HG02571 (cell line): ENCODE measurements around the gene PPP2R5E.
"Not testable (repeated sequence)": the region's sequence is repeated elsewhere in the genome, so short reads cannot be mapped to it uniquely, and the experiment has no call there.

ENCODE experiments used
- ATAC-seq: cut with Tn5 transposase; IDR thresholded peaks from one replicate; pipeline ENCODE4 v1.9.1; 2021; ENCODE audit warnings: mild to moderate bottlenecking, moderate library complexity; ENCODE audit not compliant: unreplicated experiment

Gene PPP2R5E

DNA sequence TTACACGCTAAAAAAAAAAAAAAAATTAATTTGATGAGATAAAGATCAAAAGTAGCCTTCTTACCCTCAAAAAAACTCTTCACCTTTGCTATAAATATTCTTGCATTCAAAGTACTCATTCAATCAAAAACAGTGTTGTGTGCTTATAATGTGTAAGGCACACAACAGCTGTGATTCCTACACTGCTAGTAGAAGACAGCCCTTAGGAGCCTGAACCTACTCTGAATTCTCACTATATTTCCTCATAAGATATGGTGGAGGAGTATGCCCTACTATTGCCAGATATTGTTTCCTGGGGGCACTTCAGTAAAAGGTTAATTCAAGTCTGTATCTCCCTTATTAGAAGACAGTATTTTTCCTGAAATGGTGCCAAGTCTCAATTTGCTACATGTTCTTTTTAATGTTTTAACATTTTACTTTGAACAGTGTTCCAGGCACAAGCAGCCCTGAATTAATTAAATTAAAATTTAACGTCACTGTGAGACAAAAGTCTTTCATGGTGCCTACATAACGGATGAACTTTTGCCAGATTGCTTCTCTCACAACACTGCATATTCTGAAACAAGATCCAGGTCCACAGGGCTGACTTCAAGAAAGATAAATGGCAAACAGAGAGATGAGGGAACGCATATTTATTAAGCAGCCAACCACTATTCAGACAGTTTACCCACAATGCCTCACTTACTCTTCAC lies 19.3 kb downstream of the PPP2R5E start:
- no peak for ATAC-seq

DNA sequence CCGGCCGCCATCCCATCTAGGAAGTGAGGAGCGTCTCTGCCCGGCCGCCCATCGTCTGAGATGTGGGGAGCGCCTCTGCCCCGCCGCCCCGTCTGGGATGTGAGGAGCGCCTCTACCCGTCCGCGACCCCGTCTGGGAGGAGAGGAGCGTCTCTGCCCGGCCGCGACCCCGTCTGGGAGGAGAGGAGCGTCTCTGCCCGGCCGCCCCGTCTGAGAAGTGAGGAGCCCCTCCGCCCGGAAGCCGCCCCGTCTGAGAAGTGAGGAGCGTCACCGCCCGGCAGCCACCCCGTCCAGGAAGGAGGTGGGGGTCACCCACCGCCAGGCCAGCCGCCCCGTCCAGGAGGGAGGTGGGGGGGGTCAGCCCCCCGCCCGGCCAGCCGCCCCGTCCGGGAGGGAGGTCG lies 20.7 kb downstream of the PPP2R5E start:
- not testable (repeated sequence) for ATAC-seq

DNA sequence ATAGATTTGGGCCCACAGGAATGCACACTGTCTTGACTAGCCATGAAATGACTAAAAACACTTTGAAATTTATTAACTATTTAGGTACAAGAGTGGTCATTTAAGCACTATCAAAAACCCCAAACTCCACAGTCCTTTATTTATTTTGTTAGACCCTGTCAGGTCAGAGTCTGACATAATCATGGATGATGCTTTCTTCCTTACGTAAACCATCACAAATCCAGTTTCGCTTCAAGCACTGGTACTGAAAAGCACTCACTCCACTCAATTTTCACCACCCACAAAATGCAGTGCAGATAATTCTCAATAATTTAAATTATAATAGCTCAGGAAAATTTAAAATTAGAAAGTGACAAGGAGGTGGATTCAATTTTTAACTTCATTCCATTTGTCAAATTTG lies 25.8 kb downstream of the PPP2R5E start:
- ATAC-seq = no peak

DNA sequence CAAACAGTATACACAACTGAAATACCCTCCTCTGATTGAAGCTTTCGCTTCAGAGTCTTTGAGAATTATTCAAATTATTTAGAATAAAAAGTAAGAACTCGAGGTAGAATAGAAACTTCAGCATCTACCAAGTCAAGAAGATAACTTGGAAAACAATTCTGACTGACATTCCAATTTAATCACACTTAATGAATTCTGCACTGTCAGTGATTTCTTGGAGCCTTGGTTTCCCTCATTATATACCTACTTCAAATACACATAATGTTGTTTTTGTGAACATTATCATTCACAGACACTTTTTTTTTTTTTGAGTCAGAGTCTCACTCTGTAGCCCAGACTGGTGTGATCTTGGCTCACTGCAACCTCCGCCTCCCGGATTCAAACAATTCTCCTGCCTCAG lies 27.9 kb downstream of the PPP2R5E start:
- ATAC-seq = no peak

DNA sequence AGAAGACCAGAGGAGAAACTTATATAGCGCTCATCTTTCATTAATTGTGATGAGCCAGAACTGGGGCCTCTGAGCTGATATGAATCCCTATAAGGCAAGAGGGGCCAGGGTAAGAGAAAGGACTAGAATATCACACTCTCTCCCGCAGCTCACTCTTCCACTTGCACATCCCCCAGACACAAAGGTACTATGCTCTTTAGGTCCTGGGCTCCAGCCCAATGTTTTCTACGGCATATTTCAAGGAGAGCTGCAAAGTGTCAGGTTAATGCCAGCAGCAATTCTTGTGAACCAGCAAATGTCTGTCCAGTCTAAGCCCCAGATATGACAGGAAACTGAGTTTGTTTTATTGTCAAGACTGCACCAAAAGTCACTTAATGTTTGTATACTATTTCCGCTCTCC lies 29.4 kb downstream of the PPP2R5E start:
- no peak for ATAC-seq

DNA sequence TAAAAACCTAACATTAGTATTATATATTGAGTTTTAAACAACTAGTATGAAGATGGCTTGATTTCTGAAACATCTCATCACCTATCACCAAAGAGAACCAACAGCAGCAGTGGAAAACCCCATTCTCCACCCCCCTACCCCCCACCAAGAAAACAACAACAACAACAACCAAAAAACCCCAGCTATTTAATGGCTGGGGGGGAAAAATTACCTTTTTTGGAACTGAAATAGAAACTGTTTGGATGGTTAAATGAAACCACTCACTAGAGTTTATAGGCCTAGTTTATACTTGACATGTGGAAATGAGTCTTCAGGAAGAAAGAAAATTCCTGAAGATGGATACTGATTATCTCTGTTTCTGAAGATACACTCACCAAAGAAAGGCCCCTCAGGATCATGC lies 30.3 kb downstream of the PPP2R5E start:
- no peak for ATAC-seq

DNA sequence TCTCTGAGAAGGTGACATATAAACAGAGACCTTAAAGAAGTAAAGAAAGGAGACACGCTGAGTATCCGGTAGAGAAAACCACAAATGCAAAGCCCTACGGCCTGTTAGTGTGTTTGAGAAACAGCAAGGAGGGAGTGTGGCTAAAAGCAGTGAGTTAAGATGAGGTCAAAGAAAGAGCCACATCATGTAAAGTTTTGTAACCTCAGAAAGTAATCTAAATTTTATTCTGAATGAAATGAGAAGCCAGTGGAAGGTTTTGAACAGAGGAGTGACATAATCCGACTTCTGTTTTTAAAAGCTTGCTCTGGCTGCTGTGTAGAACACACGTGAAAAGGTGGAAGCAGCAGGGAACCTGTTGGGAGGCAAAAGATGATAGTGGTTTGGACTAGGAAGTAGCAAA lies 32.6 kb downstream of the PPP2R5E start:
- ATAC-seq = peak; percentile 62

DNA sequence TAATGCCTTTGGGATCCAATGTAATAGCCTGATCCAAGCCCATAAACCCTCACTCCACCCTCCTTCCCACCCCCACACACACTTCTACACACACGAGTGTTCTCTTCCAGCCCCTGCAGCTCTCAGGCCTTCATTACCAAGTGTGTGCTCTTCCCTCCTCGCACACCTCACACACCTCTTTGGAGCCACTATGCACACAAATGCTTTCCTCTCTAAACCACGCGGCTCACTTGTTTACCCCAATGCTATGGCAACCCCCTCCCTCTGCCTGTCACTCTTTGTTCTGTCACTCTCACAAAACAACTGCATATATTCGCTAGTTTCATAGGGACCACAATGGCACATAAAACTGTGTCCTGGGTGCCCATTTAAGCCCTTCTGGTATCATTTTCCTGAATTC lies 35.1 kb downstream of the PPP2R5E start:
- ATAC-seq = no peak

DNA sequence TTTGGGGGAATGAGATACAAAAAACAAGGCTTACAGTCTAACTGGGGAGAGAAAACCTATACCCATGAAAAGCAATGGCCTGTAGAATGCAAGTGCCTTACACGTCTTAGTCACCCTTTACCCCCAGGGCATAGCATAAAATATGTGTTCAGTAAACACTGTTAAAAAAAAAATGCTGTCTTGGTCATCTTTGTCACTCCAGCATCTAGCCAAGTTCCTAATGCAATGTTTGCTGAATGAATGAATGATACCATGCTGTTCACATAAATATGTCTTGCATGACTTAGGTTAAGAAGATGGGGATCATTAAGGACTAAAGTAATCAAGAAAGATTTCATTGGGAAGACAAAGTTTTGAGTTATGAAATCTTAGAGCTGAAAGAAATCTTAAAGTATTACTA lies 38.5 kb downstream of the PPP2R5E start:
- ATAC-seq = no peak

DNA sequence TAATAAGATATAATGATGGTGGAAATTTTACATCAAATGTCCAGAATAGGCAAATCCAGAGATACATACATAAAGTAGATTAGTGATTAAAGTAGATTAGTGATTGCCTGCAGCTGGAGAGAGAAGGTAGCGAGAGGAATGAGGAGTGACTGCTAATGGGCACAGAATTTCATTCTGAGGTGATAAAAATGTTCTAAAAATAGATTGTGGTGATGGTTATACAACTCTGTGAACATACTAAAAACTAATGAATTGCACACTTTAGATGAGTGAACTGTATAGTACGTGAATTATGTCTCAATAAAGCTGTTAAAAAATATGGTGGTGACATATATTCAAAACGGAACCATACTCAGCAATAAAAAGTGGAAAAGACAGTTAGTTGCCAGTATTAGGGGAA lies 41.7 kb downstream of the PPP2R5E start:
- ATAC-seq = no peak

DNA sequence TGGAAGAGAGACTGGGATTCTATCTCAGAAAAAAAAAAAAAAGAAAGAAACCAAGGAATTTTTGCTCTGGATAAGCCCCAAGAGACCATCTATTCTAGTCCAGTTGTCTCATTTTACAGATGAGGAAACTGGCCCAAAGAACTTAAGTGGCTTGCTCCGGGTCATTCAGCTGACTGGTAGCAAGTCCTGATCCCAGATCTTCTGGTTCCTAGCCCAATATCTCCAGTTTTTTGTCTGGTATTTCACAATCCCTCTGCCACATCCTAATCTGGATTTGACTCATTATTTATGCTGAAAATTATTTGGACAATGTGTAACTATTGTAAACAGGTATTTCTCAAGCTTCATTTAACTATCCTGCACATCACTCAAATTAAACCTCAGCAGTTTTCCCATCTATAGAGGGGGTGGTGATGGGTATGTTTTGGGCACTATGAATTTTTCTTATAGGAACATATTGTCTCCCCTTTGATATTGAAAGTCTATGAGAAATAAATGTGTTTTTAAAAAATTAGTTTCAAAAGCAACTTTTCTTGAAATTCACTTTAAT lies 43.4 kb downstream of the PPP2R5E start:
- ATAC-seq = no peak

DNA sequence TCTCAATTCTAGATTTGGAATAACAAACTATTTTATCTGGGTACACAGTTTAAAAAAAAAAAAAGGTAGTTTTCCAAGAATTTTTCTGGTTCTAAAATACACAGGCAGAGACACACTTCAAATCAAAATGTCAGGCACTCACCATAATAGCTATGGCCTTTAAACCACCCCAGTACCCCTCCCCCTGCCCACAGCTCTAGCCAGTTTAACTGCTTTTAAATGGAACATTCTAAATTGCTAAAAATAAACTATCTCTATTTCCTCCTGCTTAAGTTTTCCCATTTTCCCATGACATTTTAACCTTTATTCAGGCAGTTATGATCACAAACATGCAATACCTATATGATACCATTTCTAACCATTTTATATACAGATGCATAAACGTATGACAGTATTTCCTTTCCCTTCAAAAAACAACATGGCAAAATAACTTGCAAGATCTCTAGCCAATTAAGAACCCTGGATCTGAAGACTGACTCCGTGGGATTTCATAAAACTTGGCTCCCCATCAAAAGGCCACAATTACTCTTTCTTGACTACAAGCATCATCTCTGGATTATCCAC lies 46.3 kb downstream of the PPP2R5E start:
- ATAC-seq = no peak

DNA sequence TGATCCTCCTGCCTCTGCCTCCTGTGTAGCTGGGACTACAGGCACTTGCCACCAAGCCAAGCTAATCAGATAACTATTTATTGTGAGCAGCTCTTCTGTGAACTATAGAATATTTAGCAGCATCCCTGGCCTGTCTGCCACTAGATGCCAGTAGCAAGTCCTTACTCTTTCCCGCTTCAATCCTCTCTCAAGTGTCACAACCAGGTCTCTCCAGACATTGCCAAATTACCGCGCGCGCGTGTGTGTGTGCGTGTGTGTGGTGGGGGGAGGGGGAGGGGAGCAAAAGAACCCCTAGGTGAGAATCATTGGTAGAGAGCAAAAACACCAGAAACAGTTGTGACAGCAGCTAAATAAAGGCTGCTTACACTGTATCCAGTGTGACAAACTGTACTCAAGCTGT lies 49.9 kb downstream of the PPP2R5E start:
- ATAC-seq = no peak

DNA sequence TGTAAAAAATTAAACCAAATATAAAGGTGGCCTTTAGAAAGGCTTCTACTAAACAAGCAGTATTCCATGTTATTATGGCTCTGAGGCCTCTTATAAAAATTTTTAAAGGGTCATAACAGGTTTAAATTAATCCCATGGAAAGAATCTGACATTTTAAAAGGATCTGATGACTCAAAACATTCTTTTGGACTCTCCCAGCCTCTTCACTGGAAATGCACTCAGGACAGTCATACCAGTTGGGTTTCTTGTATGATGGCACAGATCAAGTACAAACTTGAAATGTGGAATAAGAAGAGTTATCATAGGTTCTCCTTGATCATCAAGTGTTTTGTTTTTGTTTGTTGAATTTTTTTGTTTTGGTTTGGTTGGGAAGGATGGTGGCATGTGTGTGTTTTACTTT lies 50.8 kb downstream of the PPP2R5E start:
- ATAC-seq = no peak

DNA sequence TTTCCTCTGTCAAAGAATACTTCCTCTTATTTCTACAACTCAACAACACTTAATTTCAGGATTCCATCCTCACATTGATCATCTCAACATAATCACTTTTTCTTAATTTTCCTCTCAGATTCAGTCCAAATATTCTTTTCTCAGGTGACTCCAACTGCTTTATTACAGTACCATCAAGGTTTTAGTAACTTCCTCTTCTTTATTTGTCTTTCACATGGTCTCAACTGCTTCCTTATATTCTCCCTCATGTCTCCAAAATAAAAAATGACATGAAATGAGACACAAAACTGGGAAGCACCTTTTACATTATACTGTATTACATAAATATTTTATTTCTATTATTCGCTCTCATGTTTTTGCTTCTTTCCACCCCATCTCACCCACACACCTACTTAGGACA lies 55.5 kb downstream of the PPP2R5E start:
- no peak for ATAC-seq

DNA sequence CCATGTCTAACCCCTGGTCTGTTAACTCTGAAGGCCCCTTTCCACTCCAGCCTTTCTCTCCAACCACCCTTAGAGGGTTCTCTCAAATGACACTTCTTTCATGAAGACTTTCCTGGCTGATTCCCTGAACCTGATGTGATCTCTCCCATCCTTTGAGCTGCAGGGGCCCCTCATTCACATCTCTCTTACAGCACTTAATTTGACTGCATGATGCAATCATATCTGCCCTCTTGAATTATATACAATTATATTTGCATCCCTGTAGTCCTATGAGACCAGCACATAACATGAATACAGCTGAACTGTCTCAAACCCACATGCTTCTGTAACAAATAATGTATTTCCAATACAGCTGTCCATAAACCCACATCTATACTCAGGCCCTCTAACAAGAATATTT lies 56.4 kb downstream of the PPP2R5E start:
- ATAC-seq = no peak

DNA sequence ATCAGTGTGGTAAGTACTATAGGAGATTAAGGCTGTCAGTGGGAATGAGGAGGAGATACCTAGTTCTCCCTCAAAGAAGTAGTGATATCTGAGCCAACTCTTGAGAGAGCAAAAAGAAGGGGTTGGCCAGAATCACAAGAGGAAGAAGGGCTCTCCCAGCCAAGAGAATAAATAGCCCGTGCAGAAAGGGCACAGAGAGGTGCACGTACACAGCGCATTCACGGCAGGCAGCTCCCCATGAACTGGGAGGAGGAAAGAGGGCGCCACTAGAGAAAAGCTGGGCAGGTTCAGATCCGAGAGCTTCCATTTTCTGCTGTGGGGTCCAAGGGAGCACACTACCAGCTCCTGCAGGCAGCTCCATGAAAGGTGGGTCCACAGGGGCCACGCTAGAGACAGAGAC lies 59.9 kb downstream of the PPP2R5E start:
- no peak for ATAC-seq

DNA sequence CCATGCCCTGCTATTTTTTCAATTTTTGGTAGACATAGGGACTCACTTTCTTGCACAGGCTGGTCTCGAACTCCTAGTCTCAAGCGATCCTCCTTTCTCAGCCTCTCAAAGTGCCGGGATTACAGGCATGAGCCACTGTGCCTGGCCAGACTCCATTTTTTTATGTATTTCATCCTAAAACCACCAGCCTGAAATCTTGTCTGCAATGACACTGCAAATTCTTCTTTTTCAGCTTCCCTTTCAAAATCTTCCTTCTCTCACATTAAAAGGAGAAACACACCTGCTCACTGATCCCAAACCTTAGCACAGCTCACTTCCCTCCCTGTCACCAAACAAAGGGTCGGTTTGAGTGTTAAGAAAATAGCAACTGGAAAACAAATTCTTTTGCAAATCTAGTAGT lies 62.6 kb downstream of the PPP2R5E start:
- ATAC-seq = no peak

DNA sequence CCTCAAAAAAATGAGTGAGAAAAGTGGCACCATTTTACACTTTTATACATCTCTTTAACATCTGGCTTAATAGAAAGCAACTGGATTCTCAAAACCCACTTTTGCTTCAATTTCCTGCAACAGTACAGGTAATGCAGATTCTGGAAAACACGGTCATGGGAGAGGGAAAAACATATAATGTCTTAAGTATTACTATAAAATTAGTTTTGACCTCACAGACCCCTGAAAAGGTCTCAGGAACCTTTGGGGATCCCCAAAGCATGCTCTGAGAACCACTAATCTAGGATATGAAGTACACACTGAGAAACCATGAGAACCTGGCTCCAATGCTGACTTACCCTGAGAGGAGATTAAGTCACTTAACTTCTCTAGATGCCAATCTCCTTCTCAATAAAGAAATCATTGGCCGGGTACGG lies 64.7 kb downstream of the PPP2R5E start:
- ATAC-seq = peak; percentile 53

DNA sequence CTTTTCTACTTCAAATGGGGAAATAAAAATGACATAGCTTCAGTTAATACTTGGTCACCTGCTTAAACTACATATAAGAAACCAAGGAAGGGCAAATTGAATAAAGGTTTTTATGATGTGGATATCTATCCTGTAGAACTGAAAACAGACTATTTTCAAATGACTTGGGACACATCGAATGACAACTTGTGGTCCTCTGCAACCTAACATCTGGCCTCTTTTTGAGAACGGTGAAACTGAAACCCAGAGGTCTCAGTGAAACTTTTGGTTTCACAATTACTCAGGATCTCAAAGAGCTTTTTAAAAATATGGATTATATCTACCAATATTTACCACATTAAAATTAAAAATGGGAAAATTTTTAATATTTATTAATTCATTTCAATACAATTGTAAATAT lies 65.2 kb downstream of the PPP2R5E start:
- peak; percentile 79 for ATAC-seq

DNA sequence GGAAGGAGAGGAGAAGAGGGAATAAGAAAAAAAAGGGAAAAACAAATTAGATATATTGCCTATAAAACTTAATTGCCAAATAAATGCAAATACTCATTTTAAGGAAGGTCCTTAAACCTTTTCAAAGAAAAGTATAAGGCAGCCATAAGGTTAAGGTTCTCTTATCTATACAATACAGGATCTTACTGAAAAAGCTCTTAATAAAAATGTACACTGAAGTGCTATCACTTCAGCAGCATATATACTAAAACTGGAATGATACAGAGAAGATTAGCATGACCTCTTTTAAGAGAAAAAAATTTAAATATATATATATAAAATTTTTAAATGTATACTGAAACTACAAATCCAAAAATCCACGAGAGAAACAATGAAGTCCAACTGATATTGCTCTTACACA lies 65.6 kb downstream of the PPP2R5E start:
- ATAC-seq = no peak

DNA sequence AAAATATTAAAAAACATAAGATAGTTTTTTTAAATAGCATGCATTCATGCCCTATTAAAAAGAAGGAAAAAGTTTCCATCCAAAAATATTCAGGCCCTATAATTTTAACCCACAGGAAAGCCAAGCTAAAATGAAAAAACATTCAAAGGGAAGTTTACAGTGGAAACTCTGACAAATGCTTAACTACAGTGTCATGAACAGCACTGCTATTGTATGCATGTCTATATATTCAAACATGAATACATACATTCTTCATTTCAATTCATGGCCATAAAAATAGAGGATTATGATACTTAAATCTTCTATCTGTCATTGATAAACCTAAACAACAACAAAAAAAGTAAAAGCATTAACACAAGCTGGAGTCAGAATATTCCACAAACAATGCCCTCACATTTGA lies 67.4 kb downstream of the PPP2R5E start:
- ATAC-seq = no peak

DNA sequence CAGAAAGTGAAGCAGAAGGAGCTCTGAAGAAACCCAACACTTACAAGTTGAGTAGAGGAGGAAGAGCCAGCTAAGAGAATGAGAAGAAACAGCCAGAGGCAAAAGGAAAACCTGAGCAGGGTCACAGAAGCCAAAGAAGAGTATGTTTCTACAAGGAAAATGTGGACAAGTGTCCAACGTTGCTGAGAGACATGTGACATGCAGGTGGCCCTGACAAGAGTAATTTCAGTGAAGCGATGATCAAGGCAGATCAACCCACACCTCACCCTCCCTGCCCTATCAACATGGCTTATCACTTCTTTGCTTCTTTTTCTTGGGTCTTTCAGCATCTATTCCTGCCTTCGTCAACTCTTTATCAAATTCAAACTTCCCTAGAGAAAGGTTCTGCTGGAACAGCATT lies 68.3 kb downstream of the PPP2R5E start:
- ATAC-seq = no peak
